GM23338 (cell line): ENCODE results near the gene SEC22A. TPM values are rescaled to one million over a fixed set of nuclear protein-coding genes. Genes with fewer than 3 reads are reported as not detected.

ENCODE experiments used
- ATAC-seq: fragments of 200-7000 bp; cut with Tn5 transposase; 3 replicates; pipeline ENCODE4 v1.9.1; 2020
- DNase-seq: peaks from one replicate; pipeline ENCODE4 v3.0.0-alpha.2; 2015; ENCODE audit warnings: low spot score
- H2AFZ ChIP-seq: fragments of 200-600 bp; sonication (generic); 2 replicates; pipeline ENCODE4 v1.8.0; 2016; ENCODE audit warnings: antibody characterized with exemption, mild to moderate bottlenecking, moderate library complexity
- H3F3A ChIP-seq: fragments of 200-600 bp; sonication (generic); replicated peaks from 2 replicates; pipeline ENCODE4 v1.8.0; 2017; ENCODE audit warnings: antibody characterized with exemption, mixed run types, low read depth
- H3K27ac ChIP-seq: fragments of 200-600 bp; sonication (generic); 2 replicates; pipeline ENCODE4 v1.6.1; 2016; ENCODE audit warnings: low read depth
- H3K27me3 ChIP-seq: fragments of 200-600 bp; sonication (generic); 2 replicates; pipeline ENCODE4 v1.8.0; 2016; ENCODE audit warnings: mild to moderate bottlenecking, mixed run types, moderate library complexity; ENCODE audit not compliant: insufficient read depth
- H3K36me3 ChIP-seq: fragments of 200-600 bp; sonication (generic); 2 replicates; pipeline ENCODE4 v1.8.0; 2016; ENCODE audit warnings: mild to moderate bottlenecking; ENCODE audit not compliant: insufficient read depth
- H3K4me1 ChIP-seq: fragments of 200-600 bp; sonication (generic); 2 replicates; pipeline ENCODE4 v1.8.0; 2016; ENCODE audit warnings: mild to moderate bottlenecking, moderate library complexity; ENCODE audit not compliant: insufficient read depth
- H3K4me2 ChIP-seq: fragments of 200-600 bp; sonication (generic); 2 replicates; pipeline ENCODE4 v1.7.1; 2017; ENCODE audit warnings: mixed run types
- H3K4me3 ChIP-seq: fragments of 200-600 bp; sonication (generic); 2 replicates; pipeline ENCODE4 v1.6.1; 2016; ENCODE audit warnings: mixed run types
- H3K79me2 ChIP-seq: fragments of 200-600 bp; sonication (generic); replicated peaks from 2 replicates; pipeline ENCODE4 v1.8.0; 2017; ENCODE audit warnings: mild to moderate bottlenecking; ENCODE audit not compliant: insufficient read depth
- H3K9me2 ChIP-seq: fragments of 200-600 bp; sonication (generic); 2 replicates; pipeline ENCODE4 v1.8.0; 2017; ENCODE audit not compliant: insufficient read depth
- H4K20me1 ChIP-seq: fragments of 200-600 bp; sonication (generic); replicated peaks from 2 replicates; pipeline ENCODE4 v1.8.0; 2017; ENCODE audit warnings: mild to moderate bottlenecking; ENCODE audit not compliant: insufficient read depth
- H3K27ac Mint-ChIP-seq: 2 replicates; pipeline ENCODE4 v1.8.0; 2020; ENCODE audit warnings: inconsistent platforms, mild to moderate bottlenecking, moderate library complexity, mixed read lengths
- H3K27me3 Mint-ChIP-seq: 3 replicates; pipeline ENCODE4 v1.8.0; 2022; ENCODE audit warnings: low read depth, mild to moderate bottlenecking, moderate library complexity, mixed read lengths, inconsistent platforms; ENCODE audit not compliant: insufficient read depth, poor library complexity
- H3K36me3 Mint-ChIP-seq: 3 replicates; pipeline ENCODE4 v1.8.0; 2021; ENCODE audit warnings: low read depth, mild to moderate bottlenecking, inconsistent platforms, moderate library complexity, mixed read lengths
- H3K4me1 Mint-ChIP-seq: 3 replicates; pipeline ENCODE4 v1.8.0; 2020; ENCODE audit warnings: mild to moderate bottlenecking, inconsistent platforms, mixed read lengths
- H3K4me3 Mint-ChIP-seq: 3 replicates; pipeline ENCODE4 v1.8.0; 2021; ENCODE audit warnings: moderate library complexity, mild to moderate bottlenecking, inconsistent platforms, mixed read lengths
- H3K9me3 Mint-ChIP-seq: 3 replicates; pipeline ENCODE4 v1.8.0; 2020; ENCODE audit warnings: moderate library complexity, mild to moderate bottlenecking, inconsistent platforms, mixed read lengths
- CREB1 ChIP-seq: fragments of 250-450 bp; sonication (Bioruptor Pico); IDR thresholded peaks from 2 replicates; pipeline ENCODE4 v1.5.0; 2020; ENCODE audit warnings: low read depth, mild to moderate bottlenecking, moderate library complexity
- EZH2 ChIP-seq: fragments of 200-600 bp; sonication (generic); IDR thresholded peaks from one replicate; pipeline ENCODE4 v1.8.0; 2017; ENCODE audit warnings: antibody characterized with exemption, mild to moderate bottlenecking, low read depth; ENCODE audit not compliant: unreplicated experiment
- EZH2phosphoT487 ChIP-seq: fragments of 200-600 bp; sonication (generic); IDR thresholded peaks from one replicate; pipeline ENCODE4 v1.8.1; 2018; ENCODE audit warnings: antibody characterized with exemption; ENCODE audit not compliant: unreplicated experiment
- JUNB ChIP-seq: IDR thresholded peaks from one replicate; pipeline ENCODE4 v1.6.1; 2016; ENCODE audit warnings: antibody characterized with exemption; ENCODE audit not compliant: unreplicated experiment
- NANOG ChIP-seq: IDR thresholded peaks from 2 replicates; pipeline ENCODE4 v1.6.1; 2016; ENCODE audit warnings: antibody characterized with exemption, borderline replicate concordance
- POLR2AphosphoS5 ChIP-seq: IDR thresholded peaks from 2 replicates; pipeline ENCODE4 v1.6.1; 2016; ENCODE audit warnings: antibody characterized with exemption, low read depth
- STAT1 ChIP-seq: IDR thresholded peaks from one replicate; pipeline ENCODE4 v1.6.1; 2016; ENCODE audit warnings: antibody characterized with exemption; ENCODE audit not compliant: unreplicated experiment
- ZNF114 ChIP-seq: fragments of 250-450 bp; sonication (Bioruptor Pico); IDR thresholded peaks from 2 replicates; pipeline ENCODE4 v1.5.0; 2020; ENCODE audit warnings: mild to moderate bottlenecking, moderate library complexity
- ZNF331 ChIP-seq: fragments of 250-450 bp; sonication (Bioruptor Pico); IDR thresholded peaks from 2 replicates; pipeline ENCODE4 v1.5.0; 2020; ENCODE audit warnings: low read depth, mild to moderate bottlenecking, moderate library complexity
- polyA plus RNA-seq: library from polyadenylated mRNA; unstranded; fragments of >200 nt; fragmentation: Nextera tagmentation; extraction: Ambion mirVana; gene quantifications from 2 replicates; pipeline ENCODE4 v1.2.1, GENCODE V29; 2016
- total RNA-seq: library from RNA; depleted of rRNA; stranded (reverse); fragments of >200 nt; shearing (Covaris generic); gene quantifications from 2 replicates; pipeline ENCODE4 v1.2.3, GENCODE V29; 2014
- TF ChIP-seq, protein P1 (sequence below): IDR thresholded peaks from 2 replicates; pipeline ENCODE4 v1.6.1; 2016; ENCODE audit warnings: antibody characterized with exemption
- TF ChIP-seq, protein P2 (sequence below), 2 experiments: fragments of 200-600 bp in 1 of 2; sonication (generic) in 1 of 2; conservative IDR thresholded peaks; 2 replicates each; pipeline versions ENCODE4 v1.5.1 to v1.6.1; 2016 to 2017; ENCODE audit warnings: antibody characterized with exemption in 2 of 2, low read depth in 2 of 2, mild to moderate bottlenecking in 2 of 2, moderate library complexity in 1 of 2
- TF ChIP-seq, protein P3 (sequence below): fragments of 250-450 bp; sonication (Bioruptor Pico); IDR thresholded peaks from 2 replicates; pipeline ENCODE4 v1.5.0; 2020; ENCODE audit warnings: mild to moderate bottlenecking, moderate library complexity
- TF ChIP-seq, protein P4 (sequence below): IDR thresholded peaks from one replicate; pipeline ENCODE4 v1.6.1; 2018; ENCODE audit warnings: antibody characterized with exemption; ENCODE audit not compliant: unreplicated experiment

Gene SEC22A
- total and polyA plus RNA-seq, 2 experiments from 2014 or later = 11.2 to 24.1 TPM

DNA sequence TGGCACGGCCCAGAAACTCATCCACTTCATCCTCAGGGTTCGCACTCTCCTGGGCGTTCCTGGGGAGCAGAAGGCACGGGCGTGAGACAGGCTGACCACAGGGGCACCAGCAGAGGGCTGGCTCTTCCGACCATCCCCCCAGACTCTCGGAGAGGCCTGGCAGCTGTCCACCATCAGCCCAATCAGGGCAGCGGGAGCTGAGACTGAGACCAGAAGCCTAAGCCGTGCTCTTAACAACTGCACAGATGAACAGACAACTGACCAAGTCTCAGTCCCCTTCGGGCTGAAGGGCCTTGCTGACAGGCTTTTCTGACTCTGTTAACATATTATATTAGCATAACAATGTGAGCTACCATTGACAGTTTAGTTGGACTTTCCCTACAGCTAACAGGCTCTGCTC lies 118.0 kb downstream of the SEC22A start:
- Histone ChIP-seq H3K4me1 (peaks cover 36% of the 10 kb centered on the region), H3K27me3 (no peaks in the 10 kb centered on the region), H3F3A (peaks cover 11% of the 10 kb centered on the region), H3K4me2 (peak overlapping the region; percentile 40), H2AFZ (no peak overlapping the region), H3K36me3 (no peaks in the 10 kb centered on the region), H3K79me2 (no peaks in the 10 kb centered on the region), H3K9me2 (no peaks in the 10 kb centered on the region), H4K20me1 (no peaks in the 10 kb centered on the region), H3K27ac (no peak overlapping the region), H3K4me3 (no peak overlapping the region)
- peaks cover 24% of the 10 kb centered on the region for H3K27me3 Mint-ChIP-seq
- DNase-seq = peak; percentile 72
- no peaks in the 10 kb centered on the region; the same call in 2 of the 3 replicates for H3K9me3 Mint-ChIP-seq
- ATAC-seq = peak; percentile 54
- H3K27ac Mint-ChIP-seq = no peak overlapping the region
- peaks cover 3% of the 10 kb centered on the region; the same call in 2 of the 3 replicates for H3K36me3 Mint-ChIP-seq
- H3K4me3 Mint-ChIP-seq = peak overlapping the region; percentile 37; the same call in 1 of the 3 replicates
- no peak for TF ChIP-seq ZNF331 (CRISPR knock-in tag)
- no peak for TF ChIP-seq CREB1 (CRISPR knock-in tag)
- TF ChIP-seq EZH2phosphoT487 = no peak
- no peak for TF ChIP-seq STAT1
- TF ChIP-seq, protein P1, sequence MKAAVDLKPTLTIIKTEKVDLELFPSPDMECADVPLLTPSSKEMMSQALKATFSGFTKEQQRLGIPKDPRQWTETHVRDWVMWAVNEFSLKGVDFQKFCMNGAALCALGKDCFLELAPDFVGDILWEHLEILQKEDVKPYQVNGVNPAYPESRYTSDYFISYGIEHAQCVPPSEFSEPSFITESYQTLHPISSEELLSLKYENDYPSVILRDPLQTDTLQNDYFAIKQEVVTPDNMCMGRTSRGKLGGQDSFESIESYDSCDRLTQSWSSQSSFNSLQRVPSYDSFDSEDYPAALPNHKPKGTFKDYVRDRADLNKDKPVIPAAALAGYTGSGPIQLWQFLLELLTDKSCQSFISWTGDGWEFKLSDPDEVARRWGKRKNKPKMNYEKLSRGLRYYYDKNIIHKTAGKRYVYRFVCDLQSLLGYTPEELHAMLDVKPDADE = no peak
- TF ChIP-seq EZH2 = no peak
- TF ChIP-seq, protein P2, sequence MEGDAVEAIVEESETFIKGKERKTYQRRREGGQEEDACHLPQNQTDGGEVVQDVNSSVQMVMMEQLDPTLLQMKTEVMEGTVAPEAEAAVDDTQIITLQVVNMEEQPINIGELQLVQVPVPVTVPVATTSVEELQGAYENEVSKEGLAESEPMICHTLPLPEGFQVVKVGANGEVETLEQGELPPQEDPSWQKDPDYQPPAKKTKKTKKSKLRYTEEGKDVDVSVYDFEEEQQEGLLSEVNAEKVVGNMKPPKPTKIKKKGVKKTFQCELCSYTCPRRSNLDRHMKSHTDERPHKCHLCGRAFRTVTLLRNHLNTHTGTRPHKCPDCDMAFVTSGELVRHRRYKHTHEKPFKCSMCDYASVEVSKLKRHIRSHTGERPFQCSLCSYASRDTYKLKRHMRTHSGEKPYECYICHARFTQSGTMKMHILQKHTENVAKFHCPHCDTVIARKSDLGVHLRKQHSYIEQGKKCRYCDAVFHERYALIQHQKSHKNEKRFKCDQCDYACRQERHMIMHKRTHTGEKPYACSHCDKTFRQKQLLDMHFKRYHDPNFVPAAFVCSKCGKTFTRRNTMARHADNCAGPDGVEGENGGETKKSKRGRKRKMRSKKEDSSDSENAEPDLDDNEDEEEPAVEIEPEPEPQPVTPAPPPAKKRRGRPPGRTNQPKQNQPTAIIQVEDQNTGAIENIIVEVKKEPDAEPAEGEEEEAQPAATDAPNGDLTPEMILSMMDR (conservative IDR thresholded peaks at IDR 0.05; ENCODE audit: low read depth in 2 of 2) = no peak
- TF ChIP-seq POLR2AphosphoS5 = no peak
- TF ChIP-seq, protein P3, sequence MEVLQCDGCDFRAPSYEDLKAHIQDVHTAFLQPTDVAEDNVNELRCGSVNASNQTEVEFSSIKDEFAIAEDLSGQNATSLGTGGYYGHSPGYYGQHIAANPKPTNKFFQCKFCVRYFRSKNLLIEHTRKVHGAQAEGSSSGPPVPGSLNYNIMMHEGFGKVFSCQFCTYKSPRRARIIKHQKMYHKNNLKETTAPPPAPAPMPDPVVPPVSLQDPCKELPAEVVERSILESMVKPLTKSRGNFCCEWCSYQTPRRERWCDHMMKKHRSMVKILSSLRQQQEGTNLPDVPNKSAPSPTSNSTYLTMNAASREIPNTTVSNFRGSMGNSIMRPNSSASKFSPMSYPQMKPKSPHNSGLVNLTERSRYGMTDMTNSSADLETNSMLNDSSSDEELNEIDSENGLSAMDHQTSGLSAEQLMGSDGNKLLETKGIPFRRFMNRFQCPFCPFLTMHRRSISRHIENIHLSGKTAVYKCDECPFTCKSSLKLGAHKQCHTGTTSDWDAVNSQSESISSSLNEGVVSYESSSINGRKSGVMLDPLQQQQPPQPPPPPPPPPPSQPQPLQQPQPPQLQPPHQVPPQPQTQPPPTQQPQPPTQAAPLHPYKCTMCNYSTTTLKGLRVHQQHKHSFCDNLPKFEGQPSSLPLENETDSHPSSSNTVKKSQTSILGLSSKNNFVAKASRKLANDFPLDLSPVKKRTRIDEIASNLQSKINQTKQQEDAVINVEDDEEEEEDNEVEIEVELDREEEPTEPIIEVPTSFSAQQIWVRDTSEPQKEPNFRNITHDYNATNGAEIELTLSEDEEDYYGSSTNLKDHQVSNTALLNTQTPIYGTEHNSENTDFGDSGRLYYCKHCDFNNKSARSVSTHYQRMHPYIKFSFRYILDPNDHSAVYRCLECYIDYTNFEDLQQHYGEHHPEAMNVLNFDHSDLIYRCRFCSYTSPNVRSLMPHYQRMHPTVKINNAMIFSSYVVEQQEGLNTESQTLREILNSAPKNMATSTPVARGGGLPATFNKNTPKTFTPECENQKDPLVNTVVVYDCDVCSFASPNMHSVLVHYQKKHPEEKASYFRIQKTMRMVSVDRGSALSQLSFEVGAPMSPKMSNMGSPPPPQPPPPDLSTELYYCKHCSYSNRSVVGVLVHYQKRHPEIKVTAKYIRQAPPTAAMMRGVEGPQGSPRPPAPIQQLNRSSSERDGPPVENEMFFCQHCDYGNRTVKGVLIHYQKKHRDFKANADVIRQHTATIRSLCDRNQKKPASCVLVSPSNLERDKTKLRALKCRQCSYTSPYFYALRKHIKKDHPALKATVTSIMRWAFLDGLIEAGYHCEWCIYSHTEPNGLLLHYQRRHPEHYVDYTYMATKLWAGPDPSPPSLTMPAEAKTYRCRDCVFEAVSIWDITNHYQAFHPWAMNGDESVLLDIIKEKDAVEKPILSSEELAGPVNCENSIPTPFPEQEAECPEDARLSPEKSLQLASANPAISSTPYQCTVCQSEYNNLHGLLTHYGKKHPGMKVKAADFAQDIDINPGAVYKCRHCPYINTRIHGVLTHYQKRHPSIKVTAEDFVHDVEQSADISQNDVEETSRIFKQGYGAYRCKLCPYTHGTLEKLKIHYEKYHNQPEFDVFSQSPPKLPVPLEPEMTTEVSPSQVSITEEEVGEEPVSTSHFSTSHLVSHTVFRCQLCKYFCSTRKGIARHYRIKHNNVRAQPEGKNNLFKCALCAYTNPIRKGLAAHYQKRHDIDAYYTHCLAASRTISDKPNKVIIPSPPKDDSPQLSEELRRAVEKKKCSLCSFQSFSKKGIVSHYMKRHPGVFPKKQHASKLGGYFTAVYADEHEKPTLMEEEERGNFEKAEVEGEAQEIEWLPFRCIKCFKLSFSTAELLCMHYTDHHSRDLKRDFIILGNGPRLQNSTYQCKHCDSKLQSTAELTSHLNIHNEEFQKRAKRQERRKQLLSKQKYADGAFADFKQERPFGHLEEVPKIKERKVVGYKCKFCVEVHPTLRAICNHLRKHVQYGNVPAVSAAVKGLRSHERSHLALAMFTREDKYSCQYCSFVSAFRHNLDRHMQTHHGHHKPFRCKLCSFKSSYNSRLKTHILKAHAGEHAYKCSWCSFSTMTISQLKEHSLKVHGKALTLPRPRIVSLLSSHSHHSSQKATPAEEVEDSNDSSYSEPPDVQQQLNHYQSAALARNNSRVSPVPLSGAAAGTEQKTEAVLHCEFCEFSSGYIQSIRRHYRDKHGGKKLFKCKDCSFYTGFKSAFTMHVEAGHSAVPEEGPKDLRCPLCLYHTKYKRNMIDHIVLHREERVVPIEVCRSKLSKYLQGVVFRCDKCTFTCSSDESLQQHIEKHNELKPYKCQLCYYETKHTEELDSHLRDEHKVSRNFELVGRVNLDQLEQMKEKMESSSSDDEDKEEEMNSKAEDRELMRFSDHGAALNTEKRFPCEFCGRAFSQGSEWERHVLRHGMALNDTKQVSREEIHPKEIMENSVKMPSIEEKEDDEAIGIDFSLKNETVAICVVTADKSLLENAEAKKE (CRISPR knock-in tag) = no peak
- TF ChIP-seq NANOG = no peak
- TF ChIP-seq ZNF114 = no peak
- TF ChIP-seq, protein P4, sequence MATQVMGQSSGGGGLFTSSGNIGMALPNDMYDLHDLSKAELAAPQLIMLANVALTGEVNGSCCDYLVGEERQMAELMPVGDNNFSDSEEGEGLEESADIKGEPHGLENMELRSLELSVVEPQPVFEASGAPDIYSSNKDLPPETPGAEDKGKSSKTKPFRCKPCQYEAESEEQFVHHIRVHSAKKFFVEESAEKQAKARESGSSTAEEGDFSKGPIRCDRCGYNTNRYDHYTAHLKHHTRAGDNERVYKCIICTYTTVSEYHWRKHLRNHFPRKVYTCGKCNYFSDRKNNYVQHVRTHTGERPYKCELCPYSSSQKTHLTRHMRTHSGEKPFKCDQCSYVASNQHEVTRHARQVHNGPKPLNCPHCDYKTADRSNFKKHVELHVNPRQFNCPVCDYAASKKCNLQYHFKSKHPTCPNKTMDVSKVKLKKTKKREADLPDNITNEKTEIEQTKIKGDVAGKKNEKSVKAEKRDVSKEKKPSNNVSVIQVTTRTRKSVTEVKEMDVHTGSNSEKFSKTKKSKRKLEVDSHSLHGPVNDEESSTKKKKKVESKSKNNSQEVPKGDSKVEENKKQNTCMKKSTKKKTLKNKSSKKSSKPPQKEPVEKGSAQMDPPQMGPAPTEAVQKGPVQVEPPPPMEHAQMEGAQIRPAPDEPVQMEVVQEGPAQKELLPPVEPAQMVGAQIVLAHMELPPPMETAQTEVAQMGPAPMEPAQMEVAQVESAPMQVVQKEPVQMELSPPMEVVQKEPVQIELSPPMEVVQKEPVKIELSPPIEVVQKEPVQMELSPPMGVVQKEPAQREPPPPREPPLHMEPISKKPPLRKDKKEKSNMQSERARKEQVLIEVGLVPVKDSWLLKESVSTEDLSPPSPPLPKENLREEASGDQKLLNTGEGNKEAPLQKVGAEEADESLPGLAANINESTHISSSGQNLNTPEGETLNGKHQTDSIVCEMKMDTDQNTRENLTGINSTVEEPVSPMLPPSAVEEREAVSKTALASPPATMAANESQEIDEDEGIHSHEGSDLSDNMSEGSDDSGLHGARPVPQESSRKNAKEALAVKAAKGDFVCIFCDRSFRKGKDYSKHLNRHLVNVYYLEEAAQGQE = no peak
- no peak for TF ChIP-seq JUNB
- peaks cover 57% of the 10 kb centered on the region for H3K4me1 Mint-ChIP-seq
